ENCODE results near the gene MATN1.

MATN1 gene

DNA sequence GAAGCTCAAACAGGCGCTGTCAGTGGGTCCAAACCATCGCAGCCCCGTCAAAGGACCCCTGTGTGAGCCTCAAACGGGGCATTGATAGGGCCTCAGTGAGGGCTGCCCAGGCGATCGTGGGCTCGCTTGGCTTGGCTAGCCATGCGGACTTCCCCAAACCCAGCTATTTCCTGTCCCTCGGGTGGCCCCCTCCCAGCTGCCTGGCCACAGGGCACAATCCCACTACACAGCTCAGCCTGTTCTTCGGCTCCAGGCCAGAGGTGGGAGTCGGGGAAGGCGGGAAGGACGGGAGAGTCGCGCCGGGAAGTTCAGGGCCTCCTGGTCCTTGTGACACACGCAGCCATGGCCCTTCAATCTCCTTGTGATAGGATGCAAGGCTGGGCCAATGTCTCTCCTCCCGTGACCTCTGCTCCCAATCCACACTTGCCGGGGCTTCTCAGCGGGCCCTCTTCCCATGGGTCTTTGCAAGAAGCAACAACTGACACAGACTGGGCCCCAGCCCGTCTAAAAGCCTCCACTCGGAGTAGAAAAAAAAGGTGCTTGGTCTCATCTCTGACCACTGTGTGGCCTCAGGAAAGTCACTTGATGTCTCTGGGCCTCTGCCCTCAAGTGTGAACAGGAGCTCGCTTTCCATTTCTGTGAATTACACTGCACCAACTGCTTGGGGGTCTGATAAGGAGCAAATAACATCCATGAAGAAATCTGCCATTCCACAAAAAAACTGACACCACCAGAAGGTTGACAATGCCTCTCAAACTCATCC lies 7.1 kb upstream of the MATN1 start:
- no peak for TF ChIP-seq CTCF (IDR thresholded peaks at IDR 0.05)

DNA sequence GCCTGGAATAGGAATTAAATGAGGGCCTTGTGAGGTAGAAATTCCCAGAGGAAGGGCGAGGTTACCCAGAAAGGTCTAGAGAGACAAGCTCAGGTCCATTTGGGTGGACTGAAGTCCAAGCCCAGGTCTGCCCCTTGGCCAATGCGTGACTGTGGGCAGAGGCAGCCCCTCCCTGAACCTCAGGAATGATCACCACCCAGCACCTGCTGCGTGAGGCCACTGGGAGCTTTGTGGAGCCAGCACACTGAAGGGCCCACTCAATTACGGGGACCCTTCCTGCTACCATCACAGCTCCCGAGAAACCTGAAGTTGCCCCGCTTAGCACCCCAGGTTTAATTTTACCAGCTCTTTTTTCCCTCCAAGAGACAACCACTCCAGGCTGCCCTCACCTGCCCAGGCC lies 6.5 kb upstream of the MATN1 start:
- TF ChIP-seq CTCF (IDR thresholded peaks at IDR 0.05) = no peak

GRCh38 chr1:30728832-30729638 lies 5.7 kb upstream of the MATN1 start:
- no peak for TF ChIP-seq CTCF (IDR thresholded peaks at IDR 0.05)

DNA sequence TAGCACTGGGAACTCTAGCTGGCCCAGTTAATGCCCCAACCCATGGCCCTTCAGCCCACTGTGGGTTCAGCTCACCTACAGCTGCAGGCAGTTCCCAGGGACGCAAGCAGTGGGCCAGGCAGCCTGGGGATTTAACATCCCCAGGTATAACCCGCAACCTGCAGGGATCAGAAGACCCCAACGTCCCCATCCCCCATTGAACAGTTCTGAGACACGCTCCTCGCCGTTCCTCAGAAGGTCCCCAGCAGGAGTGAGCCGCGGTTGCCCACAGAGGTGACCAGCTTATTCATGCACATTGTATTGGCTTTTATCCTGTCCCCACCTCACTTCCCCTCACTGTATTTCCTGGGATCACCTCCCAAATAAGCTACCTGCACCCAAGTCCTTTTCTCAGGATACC lies 5.0 kb upstream of the MATN1 start:
- no peak for TF ChIP-seq CTCF (IDR thresholded peaks at IDR 0.05)

DNA sequence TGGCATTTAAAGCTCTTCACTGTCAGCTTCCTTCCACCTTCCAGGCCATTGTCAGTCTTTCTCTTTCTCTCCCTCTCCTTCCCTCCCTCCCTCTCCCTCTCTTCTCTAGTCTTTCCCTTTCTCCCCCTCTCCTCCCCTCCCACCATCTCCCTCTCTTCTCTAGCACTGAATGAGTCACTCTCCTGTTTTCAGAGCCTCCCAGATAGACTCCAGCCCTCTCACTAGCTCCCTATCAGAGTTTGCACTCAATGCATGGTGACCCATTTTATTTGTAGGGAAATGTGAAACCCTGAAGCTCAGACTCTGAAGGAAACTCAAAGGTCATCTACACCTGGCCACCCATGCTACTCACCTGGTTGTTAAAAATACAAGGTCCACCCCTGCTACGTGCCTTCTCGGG lies 4.4 kb upstream of the MATN1 start:
- TF ChIP-seq CTCF (IDR thresholded peaks at IDR 0.05) = no peak

DNA sequence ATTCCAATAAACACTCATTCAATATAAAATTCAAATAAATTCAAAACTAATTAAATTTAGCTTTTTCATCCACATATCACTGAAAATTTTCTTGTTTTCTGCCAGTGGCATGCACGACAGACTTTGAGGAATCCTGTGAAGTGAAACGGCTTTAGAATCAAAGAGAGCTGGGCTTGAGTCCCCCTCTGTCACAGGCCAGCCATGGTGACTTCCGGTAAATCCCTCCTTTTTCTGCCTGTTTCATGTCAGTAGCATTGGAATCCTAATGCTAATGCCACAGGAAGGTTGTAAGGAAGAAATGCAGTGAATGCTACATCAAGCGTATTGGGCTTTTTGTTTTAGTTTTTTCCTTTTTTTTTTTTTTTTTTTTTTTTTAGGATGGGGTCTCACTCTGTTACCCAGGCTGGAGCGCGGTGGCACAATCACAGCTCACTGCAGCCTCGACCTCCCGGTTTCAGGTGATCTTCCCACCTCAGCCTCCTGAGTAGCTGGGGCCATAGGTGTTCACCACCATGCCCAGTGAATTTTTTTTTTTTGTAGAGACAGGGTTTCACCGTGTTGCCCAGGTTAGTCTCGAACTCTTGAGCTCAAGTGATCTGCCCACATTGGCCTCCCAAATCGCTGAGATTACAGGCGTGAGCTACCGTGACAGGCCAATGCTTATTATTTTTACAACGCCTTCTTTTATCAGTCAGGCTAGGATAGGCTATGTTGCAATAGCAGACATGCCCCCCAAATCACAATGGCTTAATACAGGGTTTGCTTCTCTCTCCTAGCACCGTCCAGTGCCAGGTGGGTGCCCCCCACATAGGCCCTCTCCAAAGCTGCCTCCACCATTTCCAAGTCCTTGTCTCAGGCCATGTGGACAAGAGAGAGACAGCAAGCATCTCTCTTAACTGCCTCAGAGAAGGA lies 3.6 kb upstream of the MATN1 start:
- no peak for TF ChIP-seq CTCF (IDR thresholded peaks at IDR 0.05)

GRCh38 chr1:30726236-30726635 lies 2.9 kb upstream of the MATN1 start:
- TF ChIP-seq CTCF (IDR thresholded peaks at IDR 0.05) = no peak

Measured in LNCAP (cell line).